Transverse colon (tissue), 4 donors: ENCODE results near the gene ACTR1A. TPM values are rescaled to one million over a fixed set of nuclear protein-coding genes. Genes with fewer than 3 reads are reported as not detected.

ENCODE experiments used
- DNase-seq: peaks from one replicate; pipeline ENCODE4 v3.0.0-alpha.2; 2019
- H3K27ac ChIP-seq, 4 donors: fragments of 200-600 bp; sonication (generic); 2 replicates each; pipeline ENCODE4 v1.5.1; 2016 to 2018; ENCODE audit warnings: inconsistent platforms in 4 of 4
- H3K27me3 ChIP-seq: fragments of 200-600 bp; sonication (generic); 2 replicates; pipeline ENCODE4 v1.5.1; 2017; ENCODE audit warnings: inconsistent platforms
- H3K36me3 ChIP-seq, 4 donors: fragments of 200-600 bp; sonication (generic); 2 replicates each; pipeline ENCODE4 v1.5.1; 2017 to 2019; ENCODE audit warnings: inconsistent platforms in 4 of 4
- H3K4me1 ChIP-seq, 4 donors: fragments of 200-600 bp; sonication (generic); 2 replicates each; pipeline ENCODE4 v1.5.1; 2017 to 2020; ENCODE audit warnings: inconsistent platforms in 4 of 4
- H3K4me3 ChIP-seq, 4 donors: fragments of 200-600 bp; sonication (generic); 1 replicate in 1 of 4; 2 replicates in 3 of 4; pipeline versions ENCODE4 v1.5.1 to v1.6.1; 2017 to 2019; ENCODE audit warnings: inconsistent platforms in 4 of 4
- H3K9me3 ChIP-seq, 2 donors: fragments of 200-600 bp; sonication (generic); 2 replicates each; pipeline ENCODE4 v1.5.1; 2017 to 2019; ENCODE audit warnings: inconsistent platforms in 2 of 2
- EP300 ChIP-seq: sonication (generic); formaldehyde crosslinking; IDR thresholded peaks from one replicate; pipeline ENCODE4 v1.6.1; 2017; ENCODE audit warnings: antibody characterized with exemption, low read depth
- POLR2A ChIP-seq: fragments of 450-650 bp; IDR thresholded peaks from one replicate; pipeline ENCODE4 v1.6.1; 2016; ENCODE audit warnings: antibody characterized with exemption, mild to moderate bottlenecking, moderate library complexity
- POLR2AphosphoS5 ChIP-seq, 3 donors: sonication (generic); formaldehyde crosslinking; IDR thresholded peaks; one replicate each; pipeline ENCODE4 v1.6.1; 2016; ENCODE audit warnings: antibody characterized with exemption in 3 of 3
- WGBS, 2 donors: methylation state at CpG; one replicate each; pipeline ENCODE4 v1.1.5; 2018; ENCODE audit warnings: low coverage in 1 of 2; 5-methylcytosine and 5-hydroxymethylcytosine counted together
- in situ Hi-C, 4 donors: fragments of 200-750 bp; cut with MboI; loops; one replicate each; pipeline versions ENCODE4 v1.15.0 to v1.15.1; 2017; ENCODE audit warnings: low sequenced_read_pairs in 3 of 4, low pct_ligation_motif_present in 1 of 4, low pct_unique_long_range_greater_than_20kb in 1 of 4
- intact Hi-C: fragments of 100-400 bp; cut with DNase I; formaldehyde crosslinking; loops from one replicate; pipeline ENCODE4 v1.15.1; 2023; ENCODE audit warnings: low total_unique reads
- total RNA-seq, 4 donors: library from RNA; depleted of rRNA; stranded (reverse); fragments of >200 nt; gene quantifications; one replicate each; pipeline ENCODE4 v1.1.0, GENCODE V29; 2016
- TF ChIP-seq, protein P1 (sequence below), 5 experiments: fragments of 200-600 bp in 3 of 5; fragments of 450-650 bp in 2 of 5; sonication (generic) in 3 of 5; IDR thresholded peaks; 1 replicate in 2 of 5; 2 replicates in 3 of 5; pipeline ENCODE4 v1.5.1; 2016 to 2017; ENCODE audit warnings: antibody characterized with exemption in 5 of 5, inconsistent platforms in 3 of 5, mild to moderate bottlenecking in 2 of 5, moderate library complexity in 1 of 5

Gene ACTR1A
- total RNA-seq, 4 donors from 2014 or later = 49.7 to 90.8 (median 79.4) TPM

DNA sequence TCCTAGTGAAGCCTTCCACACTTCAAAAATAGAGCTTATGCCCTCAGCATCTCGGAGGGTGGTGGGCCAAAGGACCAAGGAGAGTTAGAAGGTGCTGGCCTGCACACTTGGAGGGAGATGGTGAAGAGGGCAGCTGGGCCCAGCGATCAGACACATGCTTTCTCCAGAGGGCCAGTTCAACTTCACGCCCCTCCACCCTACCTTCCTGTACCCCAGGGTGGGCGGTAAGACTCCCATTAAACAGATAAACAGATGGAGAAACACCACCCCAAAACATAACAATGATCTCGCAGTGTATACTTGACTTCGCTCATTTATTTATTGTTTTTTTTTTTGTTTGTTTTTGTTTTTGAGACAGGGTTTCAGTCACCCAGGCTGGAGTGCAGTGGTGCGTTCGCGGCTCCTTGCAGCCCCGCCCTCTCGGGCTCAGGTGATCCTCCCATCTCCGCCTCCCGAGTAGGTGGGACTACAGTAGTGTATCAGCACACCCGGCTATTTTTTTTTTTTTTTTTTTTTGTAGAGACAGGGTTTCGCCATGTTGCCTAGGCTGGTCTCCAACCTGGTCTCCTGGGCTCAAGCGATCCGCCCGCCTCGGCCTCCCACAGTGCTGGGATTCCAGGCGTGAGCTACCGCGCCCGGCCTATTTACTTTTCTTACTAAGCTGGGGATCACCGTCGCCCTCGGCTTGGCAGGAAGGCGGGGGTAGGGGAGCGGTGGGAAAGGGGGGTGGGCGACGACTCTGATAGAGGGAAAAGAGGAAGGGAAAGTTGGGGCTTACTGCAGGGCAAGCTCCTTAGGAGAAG lies 53.0 kb downstream of the ACTR1A start:
- in situ Hi-C loops = no loop called here
- intact Hi-C loops = no loop called here
- Histone ChIP-seq H3K4me3 (peak overlapping the region; percentile 38 to 78 (median 74)), H3K27ac (peak overlapping the region; percentile 88 to 93 (median 91)), H3K9me3 (no peaks in the 10 kb centered on the region), H3K27me3 (no peaks in the 10 kb centered on the region), H3K36me3 (no peaks in the 10 kb centered on the region), H3K4me1 (peaks cover 4 to 16% (median 9%) of the 10 kb centered on the region in 4 donors)
- WGBS, 2 donors = 9 to 32% methylated on average over 5 to 30 of the region's 30 CpGs
- peak; percentile 91 for DNase-seq
- TF ChIP-seq POLR2AphosphoS5 (IDR thresholded peaks at IDR 0.05) = no peak
- TF ChIP-seq, protein P1, sequence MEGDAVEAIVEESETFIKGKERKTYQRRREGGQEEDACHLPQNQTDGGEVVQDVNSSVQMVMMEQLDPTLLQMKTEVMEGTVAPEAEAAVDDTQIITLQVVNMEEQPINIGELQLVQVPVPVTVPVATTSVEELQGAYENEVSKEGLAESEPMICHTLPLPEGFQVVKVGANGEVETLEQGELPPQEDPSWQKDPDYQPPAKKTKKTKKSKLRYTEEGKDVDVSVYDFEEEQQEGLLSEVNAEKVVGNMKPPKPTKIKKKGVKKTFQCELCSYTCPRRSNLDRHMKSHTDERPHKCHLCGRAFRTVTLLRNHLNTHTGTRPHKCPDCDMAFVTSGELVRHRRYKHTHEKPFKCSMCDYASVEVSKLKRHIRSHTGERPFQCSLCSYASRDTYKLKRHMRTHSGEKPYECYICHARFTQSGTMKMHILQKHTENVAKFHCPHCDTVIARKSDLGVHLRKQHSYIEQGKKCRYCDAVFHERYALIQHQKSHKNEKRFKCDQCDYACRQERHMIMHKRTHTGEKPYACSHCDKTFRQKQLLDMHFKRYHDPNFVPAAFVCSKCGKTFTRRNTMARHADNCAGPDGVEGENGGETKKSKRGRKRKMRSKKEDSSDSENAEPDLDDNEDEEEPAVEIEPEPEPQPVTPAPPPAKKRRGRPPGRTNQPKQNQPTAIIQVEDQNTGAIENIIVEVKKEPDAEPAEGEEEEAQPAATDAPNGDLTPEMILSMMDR (IDR thresholded peaks at IDR 0.05) = no peak
- no peak for TF ChIP-seq EP300
- no peak for TF ChIP-seq POLR2A

DNA sequence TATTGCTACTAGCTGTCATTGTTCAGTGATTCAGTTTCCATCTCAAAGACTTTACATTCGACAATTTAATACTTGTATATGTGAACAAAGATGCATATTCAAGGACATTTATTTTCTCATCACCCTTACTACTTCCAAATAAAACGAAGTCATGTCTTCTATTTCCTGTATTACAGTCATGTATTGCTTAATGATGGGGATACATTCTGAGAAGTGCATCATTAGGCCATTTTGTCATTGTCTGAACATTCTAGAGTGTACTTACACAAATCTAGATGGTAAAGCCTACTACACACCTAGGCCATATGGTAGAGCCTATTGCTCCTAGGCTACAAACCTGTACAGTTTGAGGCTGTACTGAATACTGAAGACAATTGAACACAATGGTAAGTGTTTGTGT lies 57.7 kb downstream of the ACTR1A start:
- Histone ChIP-seq H3K36me3 (no peaks in the 10 kb centered on the region), H3K4me1 (peaks cover 0 to 4% (median 3%) of the 10 kb centered on the region in 4 donors), H3K4me3 (no peak overlapping the region), H3K9me3 (no peaks in the 10 kb centered on the region), H3K27me3 (no peaks in the 10 kb centered on the region), H3K27ac (no peak overlapping the region)
- TF ChIP-seq POLR2A (no peak), EP300 (no peak), POLR2AphosphoS5 (IDR thresholded peaks at IDR 0.05) (no peak)
- TF ChIP-seq, protein P1 (IDR thresholded peaks at IDR 0.05) = no peak
- in situ Hi-C loops (no loop called here), intact Hi-C loops (no loop called here)
- WGBS, 2 donors = 77 to 85% methylated on average over 2 of the region's 2 CpGs
- no peak for DNase-seq

DNA sequence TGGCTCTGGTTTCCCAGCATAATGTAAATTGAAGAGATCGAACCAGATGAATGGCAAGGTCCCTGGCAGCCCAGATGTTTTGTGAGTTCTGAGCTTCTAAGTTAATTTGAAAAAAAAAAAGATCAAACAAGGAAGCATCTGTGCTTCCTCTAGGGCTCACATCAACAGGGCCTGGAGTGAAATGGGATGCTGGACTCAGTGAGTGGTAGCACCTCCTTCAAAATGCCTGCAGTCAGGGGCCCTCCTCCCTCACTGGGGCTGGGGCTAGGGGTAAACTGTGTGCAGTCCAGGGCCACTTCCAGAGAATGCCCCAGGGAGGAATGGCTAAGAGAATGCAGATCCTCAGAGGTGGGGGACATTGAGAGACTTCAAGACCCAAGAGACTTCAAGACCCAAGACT lies 64.1 kb downstream of the ACTR1A start:
- no peak for DNase-seq
- in situ Hi-C loops (no loop called here), intact Hi-C loops (no loop called here)
- WGBS, 2 donors = 85 to 100% methylated on average over 1 of the region's 1 CpG
- H3K36me3 ChIP-seq = no peaks in the 10 kb centered on the region
- H3K4me1 ChIP-seq = peaks cover 0 to 21% (median 3%) of the 10 kb centered on the region in 4 donors
- H3K27me3 ChIP-seq = peaks cover 21% of the 10 kb centered on the region
- H3K27ac ChIP-seq = no peak overlapping the region
- no peak overlapping the region for H3K4me3 ChIP-seq
- H3K9me3 ChIP-seq = no peaks in the 10 kb centered on the region
- TF ChIP-seq EP300 = no peak
- TF ChIP-seq POLR2A = no peak
- TF ChIP-seq, protein P1 (IDR thresholded peaks at IDR 0.05) = no peak
- TF ChIP-seq POLR2AphosphoS5 (IDR thresholded peaks at IDR 0.05) = no peak

DNA sequence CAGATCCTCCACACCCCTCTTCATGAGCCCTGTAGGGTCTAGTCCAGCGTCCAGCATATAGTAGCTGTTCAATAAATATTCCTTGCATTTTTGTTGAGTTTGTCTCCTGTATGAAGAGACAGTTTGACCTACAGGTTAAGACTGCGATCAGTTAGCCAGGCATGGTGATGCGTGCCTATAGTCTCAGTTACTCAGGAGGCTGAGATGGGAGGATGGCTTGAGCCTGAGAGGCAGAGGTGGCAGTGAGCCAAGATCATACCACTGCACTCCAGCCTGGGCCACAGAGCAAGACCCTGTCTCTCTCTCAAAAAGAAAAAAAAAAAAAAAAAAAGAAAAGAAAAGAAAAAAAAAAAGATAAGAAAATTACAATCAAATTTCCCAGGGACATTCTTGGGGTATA lies 65.0 kb downstream of the ACTR1A start:
- H3K36me3 ChIP-seq = no peaks in the 10 kb centered on the region
- 100% methylated on average over 3 of the region's 3 CpGs; no CpG with 5 or more reads in 1 of the 2 donors for WGBS, 2 donors
- TF ChIP-seq POLR2AphosphoS5 (IDR thresholded peaks at IDR 0.05) (no peak), EP300 (no peak), POLR2A (no peak)
- TF ChIP-seq, protein P1 (IDR thresholded peaks at IDR 0.05) = no peak
- H3K9me3 ChIP-seq = no peaks in the 10 kb centered on the region
- peaks cover 23% of the 10 kb centered on the region for H3K27me3 ChIP-seq
- in situ Hi-C loops = no loop called here
- DNase-seq = no peak
- H3K4me3 ChIP-seq = no peak overlapping the region
- peaks cover 0 to 29% (median 5%) of the 10 kb centered on the region in 4 donors for H3K4me1 ChIP-seq
- no peak overlapping the region for H3K27ac ChIP-seq
- intact Hi-C loops = no loop called here
